Measurements from ENCODE around the gene LRP8.

GRCh38 chr1:53303243-53303642 is 24.6 kb downstream of the LRP8 start:
- no peak for TF ChIP-seq CTCF (IDR thresholded peaks at IDR 0.05; ENCODE audit: extremely low read depth in 1 of 2, insufficient read depth in 1 of 2, low read depth in 1 of 2, low read length in 2 of 2)
- TF ChIP-seq POLR2AphosphoS5 (IDR thresholded peaks at IDR 0.05; ENCODE audit: insufficient read depth, low read depth, low read length): no peak
- no peak for TF ChIP-seq EZH2 (IDR thresholded peaks at IDR 0.05; ENCODE audit: borderline replicate concordance, low read depth, low read length, severe bottlenecking)
- no peak for TF ChIP-seq POLR2A (IDR thresholded peaks at IDR 0.05; ENCODE audit: low read depth, low read length)
- no peak for TF ChIP-seq FOS (IDR thresholded peaks at IDR 0.05; ENCODE audit: borderline replicate concordance, insufficient read depth, low read length)
- no peak for TF ChIP-seq JUN (IDR thresholded peaks at IDR 0.05; ENCODE audit: borderline replicate concordance, insufficient read depth, insufficient read length, low read depth)
